Measurements from ENCODE around the gene DIDO1. TPM values are rescaled to one million over a fixed set of nuclear protein-coding genes. Genes with fewer than 3 reads are reported as not detected.

The DIDO1 gene
- total RNA-seq, 1 experiment from 2014 or later: 42.9 TPM

DNA sequence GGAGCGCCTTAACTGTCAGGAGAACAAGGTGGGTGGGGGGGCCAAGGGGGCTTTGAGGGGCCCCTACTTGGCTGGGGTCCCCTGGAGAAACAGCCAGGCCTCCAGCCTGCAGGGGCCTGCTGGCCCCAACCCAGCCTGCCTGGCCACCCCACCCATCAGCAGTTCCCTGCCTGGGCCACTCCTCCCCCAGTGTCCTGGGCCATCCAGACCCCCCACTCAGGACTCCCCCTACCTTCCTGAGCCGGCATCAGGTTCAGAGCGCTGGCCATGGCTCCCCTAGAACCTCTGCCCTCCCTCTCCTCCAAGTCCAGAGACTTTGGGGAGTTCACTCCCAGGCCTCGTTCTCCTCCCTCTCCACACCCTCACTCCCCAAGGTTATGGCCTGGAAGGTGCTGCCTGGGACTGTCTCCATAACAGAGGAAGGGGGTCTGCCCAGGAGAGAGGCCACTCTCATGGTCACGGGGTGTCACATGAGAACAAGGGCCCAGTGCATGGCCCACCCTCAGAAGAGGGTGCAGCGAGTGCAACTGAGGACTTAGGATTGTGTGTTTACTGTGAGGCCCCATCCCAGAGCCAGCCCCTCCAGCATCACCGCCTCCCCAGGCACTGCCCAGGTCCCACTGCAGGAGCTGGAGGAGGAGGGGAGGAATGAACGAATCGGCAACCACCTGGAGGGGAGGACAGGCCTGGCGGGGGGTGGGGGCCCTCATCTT lies 32.2 kb upstream of the DIDO1 start:
- Histone ChIP-seq H3K27me3 (replicated peaks) (peaks cover 4% of the 10 kb centered on the region), H3K4me1 (replicated peaks) (peaks cover 13% of the 10 kb centered on the region)
- DNase-seq (ENCODE audit: low read depth in 1 of 2, low spot score in 2 of 2): no peak

DNA sequence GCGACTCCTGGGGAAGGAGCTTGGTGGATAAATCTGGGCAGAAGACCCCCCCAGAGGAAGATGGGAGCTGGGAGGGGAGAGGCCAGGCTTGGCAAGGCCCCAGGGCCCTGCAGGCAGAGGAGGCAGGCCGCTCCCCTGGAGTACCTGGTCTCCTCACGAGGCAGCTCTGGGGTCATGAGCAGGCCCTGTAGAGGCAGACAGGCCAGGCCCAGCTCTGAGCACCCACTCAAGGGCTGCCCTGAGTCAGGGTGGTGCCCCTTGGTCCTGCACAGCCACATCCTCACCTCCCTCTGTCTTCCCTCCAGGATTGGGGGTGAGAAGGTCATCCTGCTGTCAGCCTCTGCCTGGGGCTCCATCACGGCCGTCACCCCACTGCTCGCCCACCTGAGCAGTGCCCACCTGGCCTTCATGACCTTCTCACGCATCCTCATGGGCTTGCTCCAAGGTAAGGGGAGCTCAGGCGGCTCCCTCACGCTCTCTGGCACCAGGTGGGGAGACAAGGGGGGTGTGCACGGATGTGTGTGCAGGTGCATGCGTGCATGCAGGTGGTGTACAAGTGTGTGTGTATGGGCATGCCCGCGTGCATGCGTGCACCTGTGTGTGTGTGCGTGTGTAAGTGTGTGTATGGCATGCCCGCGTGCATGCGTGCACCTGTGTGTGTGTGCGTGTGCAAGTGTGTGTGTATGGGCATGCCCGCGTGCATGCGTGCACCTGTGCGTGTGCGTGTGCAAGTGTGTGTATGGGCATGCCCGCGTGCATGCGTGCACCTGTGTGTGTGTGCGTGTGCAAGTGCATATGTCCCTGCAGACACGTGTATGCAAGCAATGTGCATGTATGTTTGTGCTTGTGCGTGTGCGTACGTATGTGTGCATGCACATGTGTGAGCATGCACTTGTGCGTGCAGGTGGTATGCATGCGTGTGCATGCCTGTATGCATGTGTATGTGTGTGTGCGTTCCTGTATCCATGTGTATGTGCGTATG lies 31.1 kb upstream of the DIDO1 start:
- Histone ChIP-seq H3K9me3 (replicated peaks) (no peaks in the 10 kb centered on the region), H3K4me3 (no peak overlapping the region), H3K4me1 (replicated peaks) (peaks cover 17% of the 10 kb centered on the region), H3K27ac (no peak overlapping the region), H3K36me3 (no peaks in the 10 kb centered on the region), H3K27me3 (replicated peaks) (no peaks in the 10 kb centered on the region; the same call in 1 of the 2 replicates)
- no peak for DNase-seq (ENCODE audit: low read depth in 1 of 2, low spot score in 2 of 2)

More for the DNA sequence above, 32.2 kb upstream of the DIDO1 start:
- H3K27ac ChIP-seq: no peak overlapping the region
- H3K9me3 ChIP-seq (replicated peaks): no peaks in the 10 kb centered on the region
- H3K4me3 ChIP-seq: no peak overlapping the region
- no peaks in the 10 kb centered on the region for H3K36me3 ChIP-seq

GRCh38 chr20:62956387-62957135 lies 30.3 kb upstream of the DIDO1 start:
- Histone ChIP-seq H3K4me3 (no peak overlapping the region), H3K36me3 (no peaks in the 10 kb centered on the region), H3K27ac (no peak overlapping the region), H3K4me1 (replicated peaks) (peaks cover 17% of the 10 kb centered on the region), H3K9me3 (replicated peaks) (no peaks in the 10 kb centered on the region), H3K27me3 (replicated peaks) (no peaks in the 10 kb centered on the region)
- DNase-seq (ENCODE audit: low read depth in 1 of 2, low spot score in 2 of 2): no peak

GRCh38 chr20:62955519-62956386 lies 29.4 kb upstream of the DIDO1 start:
- H3K4me1 ChIP-seq (replicated peaks): peaks cover 17% of the 10 kb centered on the region
- no peaks in the 10 kb centered on the region for H3K9me3 ChIP-seq (replicated peaks)
- no peaks in the 10 kb centered on the region for H3K36me3 ChIP-seq
- H3K4me3 ChIP-seq: no peak overlapping the region
- H3K27me3 ChIP-seq (replicated peaks): no peaks in the 10 kb centered on the region
- DNase-seq (ENCODE audit: low read depth in 1 of 2, low spot score in 2 of 2): no peak
- H3K27ac ChIP-seq: no peak overlapping the region

GRCh38 chr20:62953839-62954703 lies 27.8 kb upstream of the DIDO1 start:
- Histone ChIP-seq H3K4me3 (no peak overlapping the region), H3K9me3 (replicated peaks) (peaks cover 2% of the 10 kb centered on the region; the same call in 1 of the 2 replicates), H3K36me3 (peaks cover 14% of the 10 kb centered on the region), H3K27ac (no peak overlapping the region), H3K4me1 (replicated peaks) (peaks cover 17% of the 10 kb centered on the region), H3K27me3 (replicated peaks) (no peaks in the 10 kb centered on the region)
- peak in 1 of 2 experiments; percentile 28 for DNase-seq (ENCODE audit: low read depth in 1 of 2, low spot score in 2 of 2)

- Histone ChIP-seq H3K4me3 (no peak overlapping the region), H3K4me1 (replicated peaks) (peaks cover 17% of the 10 kb centered on the region), H3K27me3 (replicated peaks) (no peaks in the 10 kb centered on the region), H3K9me3 (replicated peaks) (peaks cover 4% of the 10 kb centered on the region; the same call in 1 of the 2 replicates), H3K27ac (no peak overlapping the region), H3K36me3 (peaks cover 22% of the 10 kb centered on the region)
- DNase-seq (ENCODE audit: low read depth in 1 of 2, low spot score in 2 of 2): no peak
Measured at GRCh38 chr20:62952968-62953838, 26.9 kb upstream of the DIDO1 start.

- no peaks in the 10 kb centered on the region for H3K27me3 ChIP-seq (replicated peaks)
- DNase-seq (ENCODE audit: low read depth in 1 of 2, low spot score in 2 of 2): no peak
Measured at GRCh38 chr20:62952373-62952967, 26.2 kb upstream of the DIDO1 start, which contains the start of gene SLC17A9. TSS of gene SLC17A9 (plus strand) at chr20:62952709. CDS start at chr20:62952831, 122 bp downstream.

DNA sequence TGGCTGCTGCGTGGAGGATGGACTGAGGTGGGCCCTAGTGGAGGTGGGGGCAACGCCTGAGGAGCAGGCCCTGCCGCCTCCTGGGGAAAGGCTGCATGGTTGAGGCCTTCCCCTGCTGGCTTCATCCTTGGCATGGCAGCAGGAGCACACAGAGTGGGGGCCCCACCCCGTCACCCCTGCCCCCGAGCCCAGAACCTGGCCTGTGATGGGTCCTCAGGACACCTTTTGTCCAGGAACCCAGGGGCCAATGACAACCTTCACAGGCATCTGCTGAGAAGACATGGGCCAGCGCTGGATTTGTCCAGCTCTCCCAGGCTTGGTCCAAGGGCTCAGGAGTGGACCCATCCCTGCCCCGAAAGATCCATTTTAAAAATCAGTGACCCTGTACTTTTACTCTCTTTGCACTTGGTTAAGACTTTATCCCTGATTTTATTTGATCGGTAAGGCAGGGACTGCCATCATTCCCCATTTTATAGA lies 25.6 kb upstream of the DIDO1 start:
- peaks cover 4% of the 10 kb centered on the region; the same call in 1 of the 2 replicates for H3K9me3 ChIP-seq (replicated peaks)
- no peak overlapping the region for H3K27ac ChIP-seq
- H3K36me3 ChIP-seq: peaks cover 34% of the 10 kb centered on the region
- H3K27me3 ChIP-seq (replicated peaks): no peaks in the 10 kb centered on the region
- no peak overlapping the region for H3K4me3 ChIP-seq
- H3K4me1 ChIP-seq (replicated peaks): peaks cover 17% of the 10 kb centered on the region
- DNase-seq (ENCODE audit: low read depth in 1 of 2, low spot score in 2 of 2): no peak

More at GRCh38 chr20:62952373-62952967, 26.2 kb upstream of the DIDO1 start, which contains the start of gene SLC17A9:
- H3K27ac ChIP-seq: no peak within 1 kb of the TSS
- peaks cover 4% of the 10 kb centered on the region; the same call in 1 of the 2 replicates for H3K9me3 ChIP-seq (replicated peaks)
- no peak within 1 kb of the TSS for H3K4me3 ChIP-seq
- peaks cover 17% of the 10 kb centered on the region for H3K4me1 ChIP-seq (replicated peaks)
- peaks cover 29% of the 10 kb centered on the region for H3K36me3 ChIP-seq

DNA sequence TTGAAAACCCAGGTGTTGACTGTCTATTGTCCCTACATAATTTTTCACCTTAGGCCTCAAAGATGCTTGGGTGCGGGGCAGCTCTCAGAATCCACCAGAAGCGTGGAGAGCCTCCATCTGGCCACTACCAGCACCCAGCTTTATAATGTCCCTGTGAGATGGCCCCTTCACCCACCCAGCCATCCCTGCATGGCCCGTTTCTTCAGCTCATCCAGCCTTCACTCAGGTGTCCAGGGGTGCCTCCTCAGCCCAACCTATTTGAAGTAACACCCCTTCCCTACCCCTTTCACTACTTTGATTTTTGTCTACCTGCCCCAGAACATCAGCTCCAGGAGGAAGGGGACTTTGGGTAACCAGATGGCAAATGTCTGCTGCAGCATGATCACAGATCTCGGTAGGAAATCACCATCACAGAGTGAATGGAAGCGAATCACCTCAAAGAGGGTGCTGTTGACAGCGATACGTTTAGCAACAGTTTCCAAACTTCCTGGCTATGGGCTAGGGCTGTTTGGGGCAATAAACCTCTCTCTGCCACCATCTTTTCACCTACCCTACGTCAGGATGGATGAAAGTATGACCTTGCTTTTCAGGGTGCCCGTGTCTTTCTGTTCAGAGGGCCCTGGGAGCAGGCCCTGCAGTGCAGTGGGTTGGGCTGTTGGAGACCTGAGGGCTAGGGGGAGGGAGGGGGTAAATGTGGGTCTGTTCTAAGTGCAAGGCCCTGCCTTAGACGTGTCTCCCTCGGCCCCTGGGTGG lies 25.0 kb upstream of the DIDO1 start:
- Histone ChIP-seq H3K4me1 (replicated peaks) (peaks cover 17% of the 10 kb centered on the region), H3K27me3 (replicated peaks) (no peaks in the 10 kb centered on the region), H3K27ac (no peak overlapping the region), H3K4me3 (no peak overlapping the region), H3K9me3 (replicated peaks) (peaks cover 4% of the 10 kb centered on the region; the same call in 1 of the 2 replicates), H3K36me3 (peaks cover 38% of the 10 kb centered on the region)
- DNase-seq (ENCODE audit: low read depth in 1 of 2, low spot score in 2 of 2): no peak

DNA sequence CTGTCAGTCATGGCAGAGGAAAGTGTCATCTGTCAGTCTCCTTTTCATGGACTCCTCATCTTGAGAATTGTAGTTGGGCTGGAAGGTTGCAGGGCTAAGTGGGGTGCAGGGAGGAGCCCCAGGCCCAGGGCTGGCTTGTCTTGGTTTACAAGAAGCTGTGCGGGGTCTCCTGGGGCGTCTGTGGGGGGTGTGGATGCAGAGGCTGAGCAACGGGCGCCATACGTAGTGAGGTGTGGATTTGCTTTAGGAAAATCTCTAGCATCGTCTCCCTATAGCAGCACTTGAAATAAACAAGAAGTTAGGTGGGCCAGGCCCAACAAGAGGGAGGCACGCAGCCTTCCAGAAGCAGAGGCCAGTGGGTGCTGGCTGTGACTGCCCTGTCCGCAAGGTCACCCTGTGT lies 24.4 kb upstream of the DIDO1 start:
- no peak overlapping the region for H3K27ac ChIP-seq
- no peaks in the 10 kb centered on the region for H3K27me3 ChIP-seq (replicated peaks)
- peaks cover 4% of the 10 kb centered on the region; the same call in 1 of the 2 replicates for H3K9me3 ChIP-seq (replicated peaks)
- DNase-seq (ENCODE audit: low read depth in 1 of 2, low spot score in 2 of 2): no peak
- H3K36me3 ChIP-seq: peaks cover 44% of the 10 kb centered on the region
- H3K4me3 ChIP-seq: no peak overlapping the region
- H3K4me1 ChIP-seq (replicated peaks): peaks cover 15% of the 10 kb centered on the region
